Effector memory CD4-positive, alpha-beta T cell (primary cell): ENCODE measurements around the gene CDS2.

Experiments used
- DNase-seq, 3 donors: peaks; one replicate each; pipeline ENCODE4 v3.0.0-alpha.2; 2020
- H3K27ac ChIP-seq: 2 replicates; pipeline ENCODE4 v1.7.0; 2013; ENCODE audit warnings: mild to moderate bottlenecking, low read length, moderate library complexity; ENCODE audit not compliant: insufficient read depth, poor library complexity, severe bottlenecking
- H3K27me3 ChIP-seq: replicated peaks from 2 replicates; pipeline ENCODE4 v1.7.0; 2013; ENCODE audit warnings: mild to moderate bottlenecking, low read length; ENCODE audit not compliant: insufficient read depth, control insufficient read depth, poor library complexity, severe bottlenecking
- H3K36me3 ChIP-seq: 2 replicates; pipeline ENCODE4 v1.7.0; 2013; ENCODE audit warnings: mild to moderate bottlenecking, low read length, moderate library complexity; ENCODE audit not compliant: control insufficient read depth, insufficient read depth
- H3K4me1 ChIP-seq: 2 replicates; pipeline ENCODE4 v1.7.0; 2013; ENCODE audit warnings: low read length, mild to moderate bottlenecking; ENCODE audit not compliant: control insufficient read depth, insufficient read depth, poor library complexity, severe bottlenecking
- H3K4me3 ChIP-seq: 2 replicates; pipeline ENCODE4 v1.7.0; 2013; ENCODE audit warnings: low read length, low read depth, mild to moderate bottlenecking; ENCODE audit not compliant: insufficient read depth, poor library complexity, severe bottlenecking
- H3K9me3 ChIP-seq: 2 replicates; pipeline ENCODE4 v1.7.0; 2013; ENCODE audit warnings: mild to moderate bottlenecking, low read length, moderate library complexity; ENCODE audit not compliant: control insufficient read depth

The CDS2 gene

DNA sequence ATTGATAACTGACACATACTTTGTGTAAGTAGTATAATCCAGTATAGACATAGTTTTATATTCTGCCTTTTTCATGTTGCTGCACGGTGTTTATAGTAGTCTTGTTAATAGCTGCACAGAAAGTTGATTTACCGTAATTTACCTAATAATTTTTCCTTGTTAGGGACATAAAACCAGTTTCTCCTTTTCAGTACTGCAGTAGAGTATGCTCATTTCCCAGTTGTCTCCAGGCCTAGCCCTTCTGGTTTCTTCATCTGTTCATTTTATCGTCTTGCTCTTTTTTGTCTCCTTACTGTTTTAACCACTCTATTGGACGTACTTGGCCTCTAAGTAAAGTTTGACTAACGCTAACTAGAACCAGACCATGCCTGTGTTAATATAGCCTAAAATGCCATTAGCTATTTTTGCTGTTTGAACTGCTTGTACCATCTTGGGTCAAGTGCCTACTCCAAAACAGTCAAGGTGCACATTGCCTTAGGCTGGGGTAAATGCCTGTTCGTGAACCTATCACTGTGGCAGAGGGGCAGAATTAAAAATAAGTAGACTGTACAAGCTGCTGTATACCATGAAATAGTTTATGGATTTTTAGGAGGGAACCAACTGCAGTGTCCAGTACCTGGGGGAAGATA is 34.8 kb downstream of the CDS2 start:
- DNase-seq, result no peak
- Histone ChIP-seq H3K27me3 (no peaks in the 10 kb centered on the region), H3K36me3 (no peaks in the 10 kb centered on the region), H3K27ac (no peak overlapping the region), H3K4me3 (no peak overlapping the region), H3K9me3 (no peaks in the 10 kb centered on the region), H3K4me1 (no peaks in the 10 kb centered on the region)

GRCh38 chr20:5164645-5165625 is 38.1 kb downstream of the CDS2 start:
- DNase-seq, result no peak
- no peak overlapping the region for H3K4me3 ChIP-seq
- no peaks in the 10 kb centered on the region for H3K9me3 ChIP-seq

GRCh38 chr20:5168651-5169396 is 42.0 kb downstream of the CDS2 start:
- no peaks in the 10 kb centered on the region for H3K27me3 ChIP-seq
- H3K4me3 ChIP-seq, result no peak overlapping the region
- peaks cover 8% of the 10 kb centered on the region for H3K4me1 ChIP-seq
- peaks cover 10% of the 10 kb centered on the region for H3K36me3 ChIP-seq
- no peak for DNase-seq
- no peak overlapping the region for H3K27ac ChIP-seq
- H3K9me3 ChIP-seq, result no peaks in the 10 kb centered on the region

More at GRCh38 chr20:5164645-5165625, 38.1 kb downstream of the CDS2 start:
- H3K36me3 ChIP-seq, result no peaks in the 10 kb centered on the region
- no peak overlapping the region for H3K27ac ChIP-seq
- no peaks in the 10 kb centered on the region for H3K27me3 ChIP-seq
- H3K4me1 ChIP-seq, result peaks cover 8% of the 10 kb centered on the region

DNA sequence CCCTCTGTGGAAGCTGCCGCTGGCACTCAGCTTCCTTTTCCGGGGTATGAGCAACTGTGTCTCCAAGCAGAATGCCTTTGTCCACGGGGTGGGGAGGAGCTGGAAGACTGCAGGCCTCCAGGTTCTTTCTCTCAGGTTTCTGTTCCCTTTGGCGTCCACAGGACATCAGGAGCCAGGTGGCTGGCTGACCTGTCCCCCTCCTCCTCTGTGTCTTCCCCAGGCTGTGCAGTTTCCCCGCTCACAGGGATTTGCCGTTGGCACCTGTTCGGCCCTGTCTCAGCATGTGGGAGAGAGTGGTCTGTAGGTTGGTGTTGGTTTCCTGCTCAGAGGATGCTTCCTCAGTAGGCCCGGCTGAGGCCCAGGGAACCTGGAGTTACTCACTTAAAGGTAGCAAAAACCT is 43.5 kb downstream of the CDS2 start:
- Histone ChIP-seq H3K9me3 (no peaks in the 10 kb centered on the region), H3K4me1 (peaks cover 8% of the 10 kb centered on the region), H3K4me3 (no peak overlapping the region), H3K27ac (no peak overlapping the region), H3K36me3 (peaks cover 23% of the 10 kb centered on the region), H3K27me3 (no peaks in the 10 kb centered on the region)
- DNase-seq, result no peak

GRCh38 chr20:5171064-5171789 is 44.4 kb downstream of the CDS2 start:
- Histone ChIP-seq H3K4me3 (no peak overlapping the region), H3K27ac (no peak overlapping the region), H3K9me3 (no peaks in the 10 kb centered on the region), H3K36me3 (peaks cover 30% of the 10 kb centered on the region), H3K27me3 (no peaks in the 10 kb centered on the region), H3K4me1 (peaks cover 8% of the 10 kb centered on the region)
- DNase-seq, result no peak

GRCh38 chr20:5171790-5172164 is 45.0 kb downstream of the CDS2 start:
- Histone ChIP-seq H3K27me3 (no peaks in the 10 kb centered on the region), H3K4me3 (no peak overlapping the region), H3K9me3 (no peaks in the 10 kb centered on the region), H3K27ac (no peak overlapping the region), H3K36me3 (peaks cover 35% of the 10 kb centered on the region), H3K4me1 (peaks cover 8% of the 10 kb centered on the region)
- no peak for DNase-seq

- no peak overlapping the region for H3K27ac ChIP-seq
- peaks cover 8% of the 10 kb centered on the region for H3K4me1 ChIP-seq
- DNase-seq, result no peak
Measured at GRCh38 chr20:5172167-5172601, 45.4 kb downstream of the CDS2 start.

GRCh38 chr20:5172903-5173463 is 46.2 kb downstream of the CDS2 start:
- Histone ChIP-seq H3K36me3 (peaks cover 42% of the 10 kb centered on the region), H3K9me3 (no peaks in the 10 kb centered on the region), H3K4me1 (peaks cover 8% of the 10 kb centered on the region)

More at GRCh38 chr20:5172167-5172601, 45.4 kb downstream of the CDS2 start:
- H3K36me3 ChIP-seq, result peaks cover 36% of the 10 kb centered on the region
- no peaks in the 10 kb centered on the region for H3K27me3 ChIP-seq
- no peak overlapping the region for H3K4me3 ChIP-seq
- H3K9me3 ChIP-seq, result no peaks in the 10 kb centered on the region

GRCh38 chr20:5173751-5174150 is 46.9 kb downstream of the CDS2 start:
- no peak overlapping the region for H3K4me3 ChIP-seq
- DNase-seq, result no peak
- no peaks in the 10 kb centered on the region for H3K9me3 ChIP-seq
- H3K27me3 ChIP-seq, result no peaks in the 10 kb centered on the region
- peaks cover 50% of the 10 kb centered on the region for H3K36me3 ChIP-seq
- no peak overlapping the region for H3K27ac ChIP-seq
- peaks cover 3% of the 10 kb centered on the region for H3K4me1 ChIP-seq

More at GRCh38 chr20:5172903-5173463, 46.2 kb downstream of the CDS2 start:
- Histone ChIP-seq H3K27ac (no peak overlapping the region), H3K4me3 (no peak overlapping the region), H3K27me3 (no peaks in the 10 kb centered on the region)
- no peak for DNase-seq
